ENCODE results near the gene HS6ST1.

Gene HS6ST1

DNA sequence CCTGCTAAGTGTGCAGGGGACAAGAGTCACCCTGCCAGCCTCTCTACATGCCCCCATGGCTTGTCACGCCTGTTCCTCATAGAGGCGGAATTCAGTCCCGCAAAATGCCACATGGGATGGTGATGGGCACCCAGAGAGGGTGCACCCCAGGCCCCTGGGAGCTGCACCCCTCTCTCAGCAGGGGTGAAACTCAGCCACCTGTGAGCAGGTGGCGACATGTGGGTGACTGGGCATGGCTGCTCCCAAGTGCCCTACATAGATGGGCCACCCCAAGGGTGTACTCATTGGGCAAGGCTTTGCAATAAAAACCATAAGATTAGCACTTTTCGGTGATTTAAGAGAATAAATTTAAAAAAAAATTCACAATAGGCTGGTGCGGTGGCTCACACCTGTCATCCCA, 6.3 kb downstream of the HS6ST1 start:
- TF ChIP-seq, protein P1, sequence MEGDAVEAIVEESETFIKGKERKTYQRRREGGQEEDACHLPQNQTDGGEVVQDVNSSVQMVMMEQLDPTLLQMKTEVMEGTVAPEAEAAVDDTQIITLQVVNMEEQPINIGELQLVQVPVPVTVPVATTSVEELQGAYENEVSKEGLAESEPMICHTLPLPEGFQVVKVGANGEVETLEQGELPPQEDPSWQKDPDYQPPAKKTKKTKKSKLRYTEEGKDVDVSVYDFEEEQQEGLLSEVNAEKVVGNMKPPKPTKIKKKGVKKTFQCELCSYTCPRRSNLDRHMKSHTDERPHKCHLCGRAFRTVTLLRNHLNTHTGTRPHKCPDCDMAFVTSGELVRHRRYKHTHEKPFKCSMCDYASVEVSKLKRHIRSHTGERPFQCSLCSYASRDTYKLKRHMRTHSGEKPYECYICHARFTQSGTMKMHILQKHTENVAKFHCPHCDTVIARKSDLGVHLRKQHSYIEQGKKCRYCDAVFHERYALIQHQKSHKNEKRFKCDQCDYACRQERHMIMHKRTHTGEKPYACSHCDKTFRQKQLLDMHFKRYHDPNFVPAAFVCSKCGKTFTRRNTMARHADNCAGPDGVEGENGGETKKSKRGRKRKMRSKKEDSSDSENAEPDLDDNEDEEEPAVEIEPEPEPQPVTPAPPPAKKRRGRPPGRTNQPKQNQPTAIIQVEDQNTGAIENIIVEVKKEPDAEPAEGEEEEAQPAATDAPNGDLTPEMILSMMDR (IDR thresholded peaks at IDR 0.05; ENCODE audit: low read depth, low read length): no peak
- no peak overlapping the region for H3K4me3 ChIP-seq (ENCODE audit: low read depth, low read length)

DNA sequence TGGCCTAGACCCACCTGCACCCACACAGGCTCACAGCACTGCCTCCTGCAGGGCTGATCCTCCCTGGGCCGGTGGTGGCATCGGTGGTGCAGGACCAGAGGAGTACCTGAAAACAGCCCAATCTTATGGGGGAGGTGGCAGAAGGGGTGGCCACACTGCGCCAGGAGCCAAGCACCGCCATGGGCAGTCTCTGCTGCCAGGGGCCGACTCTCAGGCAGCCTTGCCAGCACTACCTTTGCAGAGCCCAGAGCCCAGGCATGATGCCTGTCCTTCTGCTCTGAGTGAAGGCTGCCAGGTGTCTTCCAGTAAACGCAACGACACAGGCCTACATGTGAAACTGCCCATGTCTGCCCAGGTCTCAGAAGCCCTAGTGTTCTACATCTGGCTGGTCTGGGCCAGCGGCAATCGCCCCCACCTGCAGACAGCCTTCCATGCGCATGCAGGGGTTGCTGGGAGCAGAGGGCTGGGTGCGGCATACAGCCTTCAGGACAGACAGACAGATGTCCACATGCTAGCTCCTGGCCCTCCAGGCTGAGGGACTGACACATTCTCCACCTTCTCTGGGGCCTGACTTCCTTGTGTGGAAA, 6.8 kb downstream of the HS6ST1 start:
- TF ChIP-seq, protein P1 (IDR thresholded peaks at IDR 0.05; ENCODE audit: low read depth, low read length): no peak
- H3K4me3 ChIP-seq (ENCODE audit: low read depth, low read length): no peak overlapping the region

DNA sequence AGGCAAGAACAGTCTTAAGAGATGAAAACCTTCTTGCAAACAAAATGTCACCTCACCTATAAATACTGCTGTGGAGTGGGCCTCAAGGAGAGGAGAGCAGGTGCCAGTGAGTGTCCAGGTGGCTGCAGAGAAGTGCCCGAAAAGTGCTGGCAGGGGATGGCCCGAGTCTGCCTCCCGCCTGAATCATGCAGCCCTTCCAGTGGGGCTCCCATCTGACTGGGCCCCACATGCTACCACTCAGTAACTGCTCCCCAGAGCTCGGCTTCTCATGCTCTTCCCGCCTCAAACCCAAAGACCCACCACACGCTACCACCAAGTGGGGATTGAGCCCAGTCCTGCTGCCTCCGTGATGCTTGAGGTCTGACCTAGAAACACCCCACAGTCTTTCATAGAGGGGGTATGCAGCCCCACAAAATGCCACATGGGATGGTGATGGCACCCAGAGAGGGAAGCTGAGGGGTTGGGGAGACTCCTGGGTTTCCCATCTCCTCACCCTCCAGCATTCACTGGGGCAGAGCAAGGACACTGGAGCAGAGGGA, 7.4 kb downstream of the HS6ST1 start:
- TF ChIP-seq, protein P1 (IDR thresholded peaks at IDR 0.05; ENCODE audit: low read depth, low read length): no peak
- no peak overlapping the region for H3K4me3 ChIP-seq (ENCODE audit: low read depth, low read length)

DNA sequence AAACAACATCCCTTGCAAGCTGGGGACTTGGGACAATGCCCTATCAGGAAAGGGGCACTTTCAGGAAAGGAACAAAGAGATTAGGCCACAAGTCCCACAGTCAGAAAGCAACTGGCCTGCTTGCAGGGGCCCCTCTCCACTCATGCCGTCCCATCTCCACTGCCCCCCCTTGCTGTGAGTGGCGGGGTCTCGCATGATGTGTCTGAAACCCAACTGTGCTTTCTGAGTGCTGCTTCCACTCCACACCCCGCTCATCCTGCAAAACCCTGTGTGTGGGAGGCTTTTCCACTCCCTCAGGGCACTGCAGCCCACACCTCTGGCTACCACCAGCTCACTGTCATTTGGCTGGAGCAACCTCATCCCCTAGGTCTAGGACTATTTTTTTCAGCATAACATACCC, 7.9 kb downstream of the HS6ST1 start:
- H3K4me3 ChIP-seq (ENCODE audit: low read depth, low read length): no peak overlapping the region
- TF ChIP-seq, protein P1 (IDR thresholded peaks at IDR 0.05; ENCODE audit: low read depth, low read length): no peak

DNA sequence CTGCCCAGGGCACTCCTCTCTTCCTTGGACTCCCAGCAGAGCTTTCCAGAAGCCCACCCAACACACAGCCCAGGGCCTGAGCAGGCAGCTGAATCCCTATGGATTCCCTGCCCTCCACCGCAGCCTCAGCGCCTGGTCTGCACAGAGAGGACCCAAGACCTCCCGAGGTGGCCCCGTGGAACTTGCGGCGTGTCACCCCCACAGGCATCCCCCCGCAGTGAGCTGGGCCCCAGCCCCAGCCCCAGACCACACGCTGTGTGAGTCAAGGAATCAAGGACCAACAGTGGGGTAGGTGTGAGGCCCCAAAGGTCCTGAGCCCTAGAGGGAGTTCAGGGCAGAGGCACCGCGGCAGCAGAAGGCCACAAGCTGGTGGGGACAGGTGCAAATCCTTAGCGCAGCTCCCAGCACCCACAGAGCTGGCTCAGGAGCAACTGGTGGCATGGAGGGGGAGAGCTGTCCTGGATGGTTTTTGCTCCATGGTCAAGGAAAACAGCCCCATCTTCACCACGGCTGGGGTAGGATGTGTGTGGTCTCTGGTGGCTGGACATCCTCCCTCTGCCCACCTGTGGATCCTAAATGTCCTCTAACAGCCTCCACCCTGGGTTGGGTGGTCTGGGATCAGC, 8.5 kb downstream of the HS6ST1 start:
- H3K4me3 ChIP-seq (ENCODE audit: low read depth, low read length): no peak overlapping the region
- TF ChIP-seq, protein P1 (IDR thresholded peaks at IDR 0.05; ENCODE audit: low read depth, low read length): no peak

DNA sequence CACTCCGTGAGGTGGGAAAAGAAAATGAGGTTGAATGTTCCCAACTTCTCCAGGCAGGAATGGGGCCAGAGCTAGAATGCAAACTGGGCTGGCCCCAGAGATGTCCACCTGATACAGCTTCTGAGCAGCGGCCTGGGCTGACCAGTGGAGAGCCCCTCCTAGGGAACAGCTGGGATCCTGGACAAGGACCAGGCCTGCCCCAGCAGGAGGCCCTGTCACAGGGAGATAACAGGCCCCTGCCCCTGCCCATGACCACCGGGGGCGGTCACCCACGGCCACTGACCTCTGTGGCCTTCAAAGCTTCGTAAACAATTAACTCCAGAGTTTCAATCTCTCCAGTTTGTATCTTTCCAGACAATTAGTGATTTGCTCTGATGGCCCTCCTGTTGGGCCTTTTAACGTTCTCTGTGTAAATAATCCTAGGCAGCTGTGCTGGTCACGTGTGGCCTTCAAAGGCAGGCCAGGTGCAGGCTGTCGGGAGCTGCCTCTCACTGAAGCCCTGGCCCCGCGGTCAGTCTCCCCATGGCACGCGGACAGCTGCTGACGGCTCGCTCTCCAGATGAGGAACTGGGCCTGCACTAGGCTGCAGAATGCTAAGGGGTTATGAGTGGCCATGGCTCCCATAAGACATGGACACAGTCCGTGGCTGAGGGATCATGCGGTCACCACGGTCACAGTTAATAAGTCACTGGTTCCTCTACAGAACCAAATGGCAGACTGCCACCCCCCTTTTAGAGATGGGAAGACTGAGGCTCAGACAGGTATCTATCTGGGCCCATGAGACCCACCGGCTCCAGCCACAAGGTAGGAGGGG, 9.2 kb downstream of the HS6ST1 start:
- TF ChIP-seq, protein P1 (IDR thresholded peaks at IDR 0.05; ENCODE audit: low read depth, low read length): no peak
- no peak overlapping the region for H3K4me3 ChIP-seq (ENCODE audit: low read depth, low read length)

DNA sequence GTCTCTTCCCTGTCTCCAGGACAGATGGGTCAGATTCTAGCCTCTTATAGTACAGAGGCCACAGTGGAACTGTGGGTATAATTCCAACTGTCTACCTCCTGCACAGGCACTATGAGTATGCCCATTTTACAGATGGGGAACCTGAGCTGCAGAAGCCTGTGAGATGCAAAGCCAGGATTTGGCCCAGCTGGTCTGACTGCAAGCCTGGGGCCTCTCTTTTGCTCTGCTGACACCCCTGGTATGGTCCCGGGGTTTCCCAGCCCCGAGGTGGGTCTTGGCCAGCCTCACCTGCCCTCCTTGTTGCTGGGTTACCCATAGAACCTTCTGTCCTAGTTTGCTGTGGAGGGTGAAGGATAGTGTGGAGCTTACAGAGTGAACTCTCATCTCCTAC, 9.8 kb downstream of the HS6ST1 start:
- no peak overlapping the region for H3K4me3 ChIP-seq (ENCODE audit: low read depth, low read length)
- TF ChIP-seq, protein P1 (IDR thresholded peaks at IDR 0.05; ENCODE audit: low read depth, low read length): no peak

All from WI38 (cell line).